Neural crest cell (in vitro differentiated cells): ENCODE data around the gene NRG4. TPM values are rescaled to one million over a fixed set of nuclear protein-coding genes. Genes with fewer than 3 reads are reported as not detected.

Source experiments
- DNase-seq: peaks from one replicate; pipeline ENCODE4 v3.0.0; 2021; ENCODE audit warnings: low read depth, mixed read lengths, low spot score
- H3K27ac Mint-ChIP-seq: one replicate; pipeline ENCODE4 v1.8.0; 2021; ENCODE audit warnings: mild to moderate bottlenecking, mixed read lengths; ENCODE audit not compliant: unreplicated experiment
- H3K27me3 Mint-ChIP-seq: 2 replicates; pipeline ENCODE4 v1.8.0; 2021; ENCODE audit warnings: low read depth, mild to moderate bottlenecking, mixed read lengths
- H3K36me3 Mint-ChIP-seq: 2 replicates; pipeline ENCODE4 v1.8.0; 2021; ENCODE audit warnings: low read depth, mild to moderate bottlenecking, mixed read lengths
- H3K4me1 Mint-ChIP-seq: 2 replicates; pipeline ENCODE4 v1.8.0; 2021; ENCODE audit warnings: mixed read lengths
- H3K4me3 Mint-ChIP-seq: one replicate; pipeline ENCODE4 v1.8.0; 2021; ENCODE audit warnings: mild to moderate bottlenecking, mixed read lengths
- H3K9me3 Mint-ChIP-seq: 2 replicates; pipeline ENCODE4 v1.8.0; 2021; ENCODE audit warnings: mixed read lengths
- total RNA-seq: library from RNA; stranded (reverse); gene quantifications from 2 replicates; pipeline ENCODE4 v1.2.1, GENCODE V29; 2021
- TF ChIP-seq, protein P1 (sequence below): fragments of 200-600 bp; sonication (generic); conservative IDR thresholded peaks from 2 replicates; pipeline ENCODE4 v1.5.0; 2021; ENCODE audit warnings: antibody characterized with exemption, mild to moderate bottlenecking

Gene NRG4
- total RNA-seq, 1 donor from 2014 or later: not detected

DNA sequence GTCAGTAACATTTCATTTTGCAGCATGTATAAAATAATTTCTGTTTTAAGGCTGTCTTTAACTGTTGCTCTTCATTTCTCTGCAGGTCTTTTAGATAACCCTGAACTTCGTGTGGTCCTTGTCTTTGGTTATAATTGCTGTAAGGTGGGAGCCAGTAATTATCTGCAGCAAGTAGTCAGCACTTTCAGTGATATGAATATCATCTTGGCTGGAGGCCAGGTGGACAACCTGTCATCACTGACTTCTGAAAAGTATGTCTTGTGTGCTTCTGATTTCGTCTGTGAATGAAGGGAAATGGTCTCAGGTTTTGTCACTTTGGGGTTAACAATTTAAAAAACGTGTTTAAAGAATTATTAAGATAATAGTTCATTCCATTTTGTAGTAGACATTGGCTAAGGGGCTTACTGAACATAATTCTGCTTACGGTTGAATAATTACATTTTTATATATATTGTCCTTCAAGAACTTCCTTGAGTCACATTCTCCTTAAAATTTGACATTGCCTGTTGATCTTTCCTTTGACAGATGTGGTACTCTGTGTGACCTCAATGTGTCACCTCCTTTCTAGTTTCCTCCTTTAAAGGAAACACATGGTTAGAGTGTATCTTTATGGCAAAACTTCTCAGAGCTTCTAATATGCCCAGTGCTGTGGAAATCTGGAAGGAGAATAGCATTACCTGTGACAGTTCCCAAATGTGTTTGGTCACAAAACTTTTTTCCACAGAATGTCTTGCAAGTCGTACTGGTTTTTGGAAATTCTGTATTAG lies 82.2 kb downstream of the NRG4 start:
- H3K27me3 Mint-ChIP-seq: no peaks in the 10 kb centered on the region
- no peak overlapping the region for H3K4me3 Mint-ChIP-seq
- TF ChIP-seq, protein P1, sequence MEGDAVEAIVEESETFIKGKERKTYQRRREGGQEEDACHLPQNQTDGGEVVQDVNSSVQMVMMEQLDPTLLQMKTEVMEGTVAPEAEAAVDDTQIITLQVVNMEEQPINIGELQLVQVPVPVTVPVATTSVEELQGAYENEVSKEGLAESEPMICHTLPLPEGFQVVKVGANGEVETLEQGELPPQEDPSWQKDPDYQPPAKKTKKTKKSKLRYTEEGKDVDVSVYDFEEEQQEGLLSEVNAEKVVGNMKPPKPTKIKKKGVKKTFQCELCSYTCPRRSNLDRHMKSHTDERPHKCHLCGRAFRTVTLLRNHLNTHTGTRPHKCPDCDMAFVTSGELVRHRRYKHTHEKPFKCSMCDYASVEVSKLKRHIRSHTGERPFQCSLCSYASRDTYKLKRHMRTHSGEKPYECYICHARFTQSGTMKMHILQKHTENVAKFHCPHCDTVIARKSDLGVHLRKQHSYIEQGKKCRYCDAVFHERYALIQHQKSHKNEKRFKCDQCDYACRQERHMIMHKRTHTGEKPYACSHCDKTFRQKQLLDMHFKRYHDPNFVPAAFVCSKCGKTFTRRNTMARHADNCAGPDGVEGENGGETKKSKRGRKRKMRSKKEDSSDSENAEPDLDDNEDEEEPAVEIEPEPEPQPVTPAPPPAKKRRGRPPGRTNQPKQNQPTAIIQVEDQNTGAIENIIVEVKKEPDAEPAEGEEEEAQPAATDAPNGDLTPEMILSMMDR: no peak
- peaks cover 9% of the 10 kb centered on the region for H3K4me1 Mint-ChIP-seq
- no peak overlapping the region for H3K27ac Mint-ChIP-seq
- DNase-seq: no peak
- peaks cover 25% of the 10 kb centered on the region for H3K36me3 Mint-ChIP-seq
- H3K9me3 Mint-ChIP-seq: no peaks in the 10 kb centered on the region

DNA sequence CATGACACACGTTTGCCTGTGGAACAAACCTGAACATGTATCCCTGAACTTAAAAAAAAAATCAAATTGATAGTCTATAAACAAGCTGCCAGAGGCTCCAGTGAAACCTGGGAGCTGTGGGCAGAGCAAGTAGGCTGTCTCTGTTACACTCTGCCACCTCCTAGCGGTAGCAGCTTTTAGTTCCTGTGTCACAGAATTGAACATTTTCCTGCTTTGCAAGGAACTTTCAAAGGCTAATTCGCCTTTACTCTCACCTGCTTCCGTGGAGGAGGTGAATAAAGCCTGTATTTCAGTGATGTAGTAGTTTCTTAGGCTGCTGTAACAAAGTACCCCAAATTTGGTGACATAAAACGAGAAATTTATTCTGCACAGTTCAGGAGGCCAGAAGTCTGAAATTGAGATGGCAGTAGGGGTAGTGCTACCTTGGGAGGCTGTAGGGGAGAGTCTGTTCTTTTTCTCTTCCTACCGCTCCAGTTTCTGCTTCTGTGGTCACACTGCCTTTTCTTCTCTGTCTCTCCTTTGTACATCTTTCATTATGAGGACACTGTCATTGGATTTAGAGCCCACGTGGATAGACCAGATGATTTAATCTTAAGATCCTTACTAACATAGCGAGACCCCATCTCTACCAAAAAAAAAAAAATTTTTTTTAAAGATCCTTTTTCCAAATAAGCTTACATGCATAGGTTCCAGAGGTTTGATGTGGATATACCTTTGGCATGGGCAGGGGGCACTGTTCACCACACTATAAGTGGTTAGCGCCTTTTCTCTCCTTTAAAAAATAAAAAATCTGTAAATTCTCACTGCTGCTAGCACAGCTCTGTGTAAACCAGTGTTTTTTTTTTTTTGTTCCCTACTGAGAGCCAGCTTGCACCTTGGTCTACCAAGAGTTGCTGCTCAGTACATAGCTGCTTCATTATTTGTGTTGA lies 83.3 kb downstream of the NRG4 start:
- peaks cover 19% of the 10 kb centered on the region for H3K36me3 Mint-ChIP-seq
- no peak overlapping the region for H3K4me3 Mint-ChIP-seq
- peaks cover 1% of the 10 kb centered on the region for H3K4me1 Mint-ChIP-seq
- no peaks in the 10 kb centered on the region for H3K9me3 Mint-ChIP-seq
- no peaks in the 10 kb centered on the region for H3K27me3 Mint-ChIP-seq
- no peak overlapping the region for H3K27ac Mint-ChIP-seq
- TF ChIP-seq, protein P1: peak; percentile 55
- DNase-seq: peak; percentile 9

DNA sequence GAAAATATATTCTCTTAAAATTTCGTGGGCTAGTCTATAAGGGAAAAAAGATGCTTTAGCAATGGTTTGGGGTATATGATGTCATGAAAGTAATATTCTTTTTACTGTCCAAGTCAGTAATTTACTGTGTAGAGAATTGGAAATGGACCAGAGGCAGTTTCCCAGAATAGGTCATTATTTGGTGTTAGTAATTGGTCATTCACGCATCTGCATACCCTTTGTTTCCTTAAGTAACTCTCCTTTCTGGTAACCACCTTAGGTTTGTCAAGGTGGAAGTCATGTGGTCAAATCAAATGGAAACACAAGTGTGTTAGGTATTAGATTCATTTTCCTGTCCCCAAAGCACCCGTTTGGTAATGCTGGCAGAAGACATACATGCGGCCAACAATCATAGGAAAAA lies 84.6 kb downstream of the NRG4 start:
- no peak overlapping the region for H3K27ac Mint-ChIP-seq

DNA sequence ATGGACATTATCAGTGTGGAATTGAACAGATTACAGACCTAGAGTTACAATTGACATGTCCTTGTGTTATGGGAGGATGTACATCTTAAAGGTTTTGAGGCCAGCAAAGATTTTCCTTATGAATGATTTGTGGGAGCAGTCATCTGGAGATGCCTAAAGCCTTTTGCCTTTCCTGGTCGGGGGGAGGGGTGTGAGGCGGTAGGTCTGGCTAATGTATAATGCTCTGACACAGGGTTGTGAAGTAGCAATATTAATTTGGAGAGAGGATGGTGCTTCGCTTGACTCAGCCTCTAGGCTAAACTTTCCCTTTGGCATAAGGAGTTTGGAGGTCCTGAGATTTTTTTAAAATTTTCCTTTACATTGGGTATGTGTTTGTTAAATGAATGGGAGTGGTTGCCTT lies 85.3 kb downstream of the NRG4 start:
- Mint-ChIP-seq H3K27me3 (no peaks in the 10 kb centered on the region), H3K4me3 (no peak overlapping the region), H3K9me3 (no peaks in the 10 kb centered on the region), H3K27ac (peak overlapping the region; percentile 67), H3K36me3 (peaks cover 13% of the 10 kb centered on the region), H3K4me1 (no peaks in the 10 kb centered on the region)
- no peak for DNase-seq
- TF ChIP-seq, protein P1: no peak

More for the DNA sequence above, 84.6 kb downstream of the NRG4 start:
- Mint-ChIP-seq H3K4me3 (no peak overlapping the region), H3K27me3 (no peaks in the 10 kb centered on the region), H3K36me3 (peaks cover 16% of the 10 kb centered on the region), H3K4me1 (no peaks in the 10 kb centered on the region), H3K9me3 (no peaks in the 10 kb centered on the region)
- DNase-seq: no peak
- TF ChIP-seq, protein P1: no peak

DNA sequence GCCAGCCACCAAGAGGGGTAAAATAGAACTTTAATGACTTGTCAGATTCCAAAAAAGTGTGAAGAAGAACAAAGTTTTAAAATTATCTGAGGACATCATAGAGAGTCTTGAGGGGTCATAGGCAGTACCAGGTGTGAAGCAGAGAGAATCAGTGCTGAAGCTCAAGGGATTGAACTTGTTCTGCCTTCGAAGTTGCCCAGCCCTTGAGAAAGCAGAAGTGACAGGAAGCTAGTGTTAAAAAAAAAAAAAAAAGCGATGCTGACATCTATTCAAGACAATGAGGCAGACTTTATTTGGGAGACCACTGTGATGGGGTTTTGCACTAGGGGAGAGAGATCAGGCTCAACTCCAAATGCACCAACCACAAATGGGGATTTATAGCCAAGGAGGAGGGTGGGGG lies 86.8 kb downstream of the NRG4 start:
- Mint-ChIP-seq H3K9me3 (no peaks in the 10 kb centered on the region), H3K4me1 (no peaks in the 10 kb centered on the region), H3K4me3 (no peak overlapping the region), H3K36me3 (peaks cover 7% of the 10 kb centered on the region), H3K27me3 (no peaks in the 10 kb centered on the region), H3K27ac (no peak overlapping the region)
- no peak for DNase-seq
- TF ChIP-seq, protein P1: no peak
